Uterus (tissue), 4 donors: ENCODE results near the gene ABCA13. TPM values are rescaled to one million over a fixed set of nuclear protein-coding genes. Genes with fewer than 3 reads are reported as not detected.

ENCODE experiments used
- DNase-seq, 2 donors: peaks; one replicate each; pipeline ENCODE4 v3.0.0-alpha.2; 2019 to 2020
- H3K27ac ChIP-seq, 2 donors: fragments of 200-600 bp; sonication (generic); 1 replicate in 1 of 2; 2 replicates in 1 of 2; pipeline ENCODE4 v1.5.1; 2016 to 2018
- H3K27me3 ChIP-seq, 2 donors: fragments of 200-600 bp; sonication (generic); one replicate each; pipeline ENCODE4 v1.5.1; 2018 to 2019; ENCODE audit warnings: control low read depth in 1 of 2
- H3K36me3 ChIP-seq, 2 donors: fragments of 200-600 bp; sonication (generic); one replicate each; pipeline ENCODE4 v1.5.1; 2019; ENCODE audit warnings: control low read depth in 1 of 2
- H3K4me1 ChIP-seq, 2 donors: fragments of 200-600 bp; sonication (generic); one replicate each; pipeline ENCODE4 v1.5.1; 2018 to 2019; ENCODE audit warnings: control low read depth in 1 of 2
- H3K4me3 ChIP-seq, 2 donors: fragments of 200-600 bp; sonication (generic); 1 replicate in 1 of 2; 2 replicates in 1 of 2; pipeline ENCODE4 v1.5.1; 2018 to 2019; ENCODE audit warnings: mild to moderate bottlenecking in 1 of 2
- H3K9me3 ChIP-seq, 2 donors: fragments of 200-600 bp; sonication (generic); one replicate each; pipeline ENCODE4 v1.5.1; 2019; ENCODE audit warnings: control low read depth in 1 of 2
- POLR2A ChIP-seq, 2 donors: fragments of 450-650 bp; IDR thresholded peaks; one replicate each; pipeline ENCODE4 v1.6.1; 2016; ENCODE audit warnings: antibody characterized with exemption in 2 of 2, mild to moderate bottlenecking in 1 of 2, moderate library complexity in 1 of 2
- intact Hi-C: fragments of 100-400 bp; cut with DNase I; formaldehyde crosslinking; loops from one replicate; pipeline ENCODE4 v1.15.1; 2023; ENCODE audit warnings: low total_unique reads
- total RNA-seq, 4 donors: library from RNA; depleted of rRNA in 3 of 4; stranded (reverse); fragments of >200 nt in 3 of 4; gene quantifications; one replicate each; pipeline versions ENCODE4 v1.1.0 to v1.2.4, GENCODE V29; 2014 to 2023
- TF ChIP-seq, protein P1 (sequence below), 4 experiments: fragments of 200-600 bp in 2 of 4; fragments of 450-650 bp in 2 of 4; sonication (generic) in 2 of 4; IDR thresholded peaks; one replicate each; pipeline ENCODE4 v1.5.1; 2016 to 2019; ENCODE audit warnings: antibody characterized with exemption in 4 of 4, mild to moderate bottlenecking in 2 of 4, moderate library complexity in 1 of 4
- donor health status: DM: yes; HTN: yes; CAD: no.

ABCA13 gene
- total RNA-seq, 4 donors from 2014 or later, result 0.12 to 1.0 (median 0.26) TPM; not detected in 1

GRCh38 chr7:48387932-48388331 is 216.7 kb downstream of the ABCA13 start:
- H3K27me3 ChIP-seq, result no peaks in the 10 kb centered on the region
- DNase-seq, result no peak
- no peaks in the 10 kb centered on the region for H3K4me1 ChIP-seq
- no peak overlapping the region for H3K4me3 ChIP-seq
- no peak overlapping the region for H3K27ac ChIP-seq
- H3K9me3 ChIP-seq, result no peaks in the 10 kb centered on the region
- intact Hi-C loops, result no loop called here
- H3K36me3 ChIP-seq, result no peaks in the 10 kb centered on the region
- TF ChIP-seq POLR2A (IDR thresholded peaks at IDR 0.05), result no peak
- TF ChIP-seq, protein P1, sequence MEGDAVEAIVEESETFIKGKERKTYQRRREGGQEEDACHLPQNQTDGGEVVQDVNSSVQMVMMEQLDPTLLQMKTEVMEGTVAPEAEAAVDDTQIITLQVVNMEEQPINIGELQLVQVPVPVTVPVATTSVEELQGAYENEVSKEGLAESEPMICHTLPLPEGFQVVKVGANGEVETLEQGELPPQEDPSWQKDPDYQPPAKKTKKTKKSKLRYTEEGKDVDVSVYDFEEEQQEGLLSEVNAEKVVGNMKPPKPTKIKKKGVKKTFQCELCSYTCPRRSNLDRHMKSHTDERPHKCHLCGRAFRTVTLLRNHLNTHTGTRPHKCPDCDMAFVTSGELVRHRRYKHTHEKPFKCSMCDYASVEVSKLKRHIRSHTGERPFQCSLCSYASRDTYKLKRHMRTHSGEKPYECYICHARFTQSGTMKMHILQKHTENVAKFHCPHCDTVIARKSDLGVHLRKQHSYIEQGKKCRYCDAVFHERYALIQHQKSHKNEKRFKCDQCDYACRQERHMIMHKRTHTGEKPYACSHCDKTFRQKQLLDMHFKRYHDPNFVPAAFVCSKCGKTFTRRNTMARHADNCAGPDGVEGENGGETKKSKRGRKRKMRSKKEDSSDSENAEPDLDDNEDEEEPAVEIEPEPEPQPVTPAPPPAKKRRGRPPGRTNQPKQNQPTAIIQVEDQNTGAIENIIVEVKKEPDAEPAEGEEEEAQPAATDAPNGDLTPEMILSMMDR (IDR thresholded peaks at IDR 0.05), result no peak

DNA sequence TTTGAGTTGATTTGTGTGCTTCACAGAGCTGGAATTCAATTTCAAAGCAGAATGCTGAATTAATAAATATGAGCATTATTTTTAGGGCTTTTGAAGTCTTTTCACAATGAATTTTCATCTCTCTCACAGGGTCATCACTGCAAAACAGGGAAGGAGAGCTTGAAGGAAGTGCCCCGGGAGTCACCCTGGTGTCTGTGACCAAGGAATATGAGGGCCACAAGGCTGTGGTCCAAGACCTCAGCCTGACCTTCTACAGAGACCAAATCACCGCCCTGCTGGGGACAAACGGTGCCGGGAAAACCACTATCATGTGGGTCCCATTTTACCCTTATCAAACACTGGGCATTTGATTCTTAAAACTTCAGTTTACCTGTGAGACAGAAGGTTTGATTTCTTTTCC is 217.7 kb downstream of the ABCA13 start:
- intact Hi-C loops, result no loop called here

GRCh38 chr7:48389977-48390376 is 218.7 kb downstream of the ABCA13 start:
- Histone ChIP-seq H3K9me3 (no peaks in the 10 kb centered on the region), H3K36me3 (no peaks in the 10 kb centered on the region), H3K4me3 (no peak overlapping the region), H3K27ac (no peak overlapping the region), H3K4me1 (no peaks in the 10 kb centered on the region), H3K27me3 (no peaks in the 10 kb centered on the region)
- DNase-seq, result no peak
- TF ChIP-seq POLR2A (IDR thresholded peaks at IDR 0.05), result no peak
- TF ChIP-seq, protein P1 (IDR thresholded peaks at IDR 0.05), result no peak
- intact Hi-C loops, result no loop called here

More for the DNA sequence above, 217.7 kb downstream of the ABCA13 start:
- H3K36me3 ChIP-seq, result no peaks in the 10 kb centered on the region
- no peaks in the 10 kb centered on the region for H3K27me3 ChIP-seq
- no peak overlapping the region for H3K4me3 ChIP-seq
- H3K9me3 ChIP-seq, result no peaks in the 10 kb centered on the region
- no peaks in the 10 kb centered on the region for H3K4me1 ChIP-seq
- no peak for DNase-seq
- TF ChIP-seq, protein P1 (IDR thresholded peaks at IDR 0.05), result no peak
- TF ChIP-seq POLR2A (IDR thresholded peaks at IDR 0.05), result no peak
- H3K27ac ChIP-seq, result no peak overlapping the region

- Histone ChIP-seq H3K27ac (no peak overlapping the region), H3K4me1 (no peaks in the 10 kb centered on the region), H3K36me3 (no peaks in the 10 kb centered on the region), H3K4me3 (no peak overlapping the region), H3K9me3 (no peaks in the 10 kb centered on the region), H3K27me3 (no peaks in the 10 kb centered on the region)
- intact Hi-C loops, result no loop called here
- TF ChIP-seq POLR2A (IDR thresholded peaks at IDR 0.05), result no peak
- TF ChIP-seq, protein P1 (IDR thresholded peaks at IDR 0.05), result no peak
- no peak for DNase-seq
Measured at GRCh38 chr7:48390388-48391327, 219.4 kb downstream of the ABCA13 start.

- no peaks in the 10 kb centered on the region for H3K36me3 ChIP-seq
- intact Hi-C loops, result no loop called here
- H3K4me1 ChIP-seq, result no peaks in the 10 kb centered on the region
- no peak overlapping the region for H3K4me3 ChIP-seq
- no peaks in the 10 kb centered on the region for H3K27me3 ChIP-seq
- no peak for TF ChIP-seq POLR2A (IDR thresholded peaks at IDR 0.05)
- TF ChIP-seq, protein P1 (IDR thresholded peaks at IDR 0.05), result no peak
- H3K27ac ChIP-seq, result no peak overlapping the region
- no peak for DNase-seq
- no peaks in the 10 kb centered on the region for H3K9me3 ChIP-seq
Measured at GRCh38 chr7:48398191-48398590, 226.9 kb downstream of the ABCA13 start.
